NCI-H524 (cell line): ENCODE results near the gene VMAC.
A peak's percentile ranks its signal among the peaks of the same experiment; 100 is the strongest.

Source experiments
- DNase-seq, 2 experiments: peaks; one replicate each; lab custom pipeline; 2025; lab: John Stamatoyannopoulos, UW

Gene VMAC

DNA sequence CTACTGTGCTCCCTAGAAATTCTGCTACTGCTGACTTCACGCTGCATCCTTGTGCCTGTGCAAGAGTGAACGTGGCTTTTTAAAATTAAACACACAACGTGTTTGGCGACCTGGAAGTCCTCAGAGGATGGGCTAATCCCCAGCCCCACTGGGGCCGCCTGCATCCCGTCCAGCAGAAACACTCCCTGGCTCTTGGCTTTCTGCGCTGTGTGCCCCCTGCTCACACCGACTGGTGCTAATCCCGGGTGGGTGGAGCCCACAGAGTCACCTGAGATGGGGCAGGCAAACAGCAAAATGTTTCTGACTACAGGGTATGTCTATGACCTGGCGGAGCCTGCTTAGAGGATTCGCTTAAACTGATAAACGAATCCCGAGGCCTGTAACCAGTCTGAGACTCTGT, 24.5 kb downstream of the VMAC start:
- DNase-seq = no peak

DNA sequence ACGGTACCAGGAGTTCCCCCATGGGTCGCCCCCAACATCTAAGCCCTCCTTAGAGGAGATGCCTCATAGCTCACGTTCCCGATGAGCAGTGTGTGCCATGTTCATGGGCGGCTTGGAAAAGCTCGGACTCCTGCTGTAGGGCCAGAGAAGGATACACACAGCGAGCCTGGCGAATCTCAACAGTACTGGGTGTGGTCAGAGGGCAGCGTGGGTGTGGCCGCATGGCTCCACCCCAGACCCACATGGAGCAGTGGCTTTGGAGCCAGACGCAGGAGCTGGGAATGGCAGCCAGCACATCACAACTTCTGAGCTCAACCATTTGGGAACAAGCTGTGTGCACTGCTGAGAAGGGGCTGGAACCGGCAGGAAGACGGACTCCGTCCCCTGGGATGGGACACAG, 25.0 kb downstream of the VMAC start:
- no peak for DNase-seq

DNA sequence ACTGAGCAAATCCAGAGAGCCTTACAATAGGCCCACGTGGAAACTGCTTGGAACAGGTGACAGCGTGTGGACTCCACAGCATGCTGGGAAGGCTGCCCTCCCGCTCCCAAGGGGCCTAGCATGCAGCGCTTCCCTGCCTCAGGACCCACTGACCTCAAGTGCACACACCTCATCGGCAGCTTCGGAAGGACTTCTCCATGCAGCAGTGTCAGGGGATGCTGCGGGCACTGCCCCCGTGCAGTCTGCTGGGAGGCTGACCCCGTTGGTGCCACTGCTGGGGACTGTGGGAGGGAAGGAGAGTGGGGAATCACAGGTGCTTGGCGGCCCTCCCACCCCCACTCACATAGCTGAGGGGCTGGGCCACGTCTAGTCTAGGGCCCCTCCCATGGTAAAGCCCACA, 26.6 kb downstream of the VMAC start:
- DNase-seq = no peak

DNA sequence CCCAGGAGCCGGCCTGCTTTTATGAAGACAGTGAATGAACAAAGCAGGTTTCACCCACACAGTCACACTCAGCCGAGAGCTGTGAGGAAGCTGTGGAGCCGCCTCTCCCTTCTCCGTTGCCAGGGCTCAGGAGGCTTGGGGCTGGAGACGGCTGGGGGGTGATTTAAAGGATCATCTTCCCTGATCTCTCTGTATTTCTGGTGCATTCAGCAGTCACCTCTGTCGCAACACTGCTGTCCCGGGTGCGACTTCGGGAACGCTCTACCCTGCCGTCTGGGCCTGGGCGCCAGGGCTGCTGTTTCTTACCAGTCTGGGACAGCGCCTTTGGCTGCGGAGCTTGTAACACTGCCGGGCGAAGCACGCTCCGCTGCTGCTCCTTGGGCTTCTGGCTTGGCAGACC, 27.5 kb downstream of the VMAC start:
- no peak for DNase-seq

DNA sequence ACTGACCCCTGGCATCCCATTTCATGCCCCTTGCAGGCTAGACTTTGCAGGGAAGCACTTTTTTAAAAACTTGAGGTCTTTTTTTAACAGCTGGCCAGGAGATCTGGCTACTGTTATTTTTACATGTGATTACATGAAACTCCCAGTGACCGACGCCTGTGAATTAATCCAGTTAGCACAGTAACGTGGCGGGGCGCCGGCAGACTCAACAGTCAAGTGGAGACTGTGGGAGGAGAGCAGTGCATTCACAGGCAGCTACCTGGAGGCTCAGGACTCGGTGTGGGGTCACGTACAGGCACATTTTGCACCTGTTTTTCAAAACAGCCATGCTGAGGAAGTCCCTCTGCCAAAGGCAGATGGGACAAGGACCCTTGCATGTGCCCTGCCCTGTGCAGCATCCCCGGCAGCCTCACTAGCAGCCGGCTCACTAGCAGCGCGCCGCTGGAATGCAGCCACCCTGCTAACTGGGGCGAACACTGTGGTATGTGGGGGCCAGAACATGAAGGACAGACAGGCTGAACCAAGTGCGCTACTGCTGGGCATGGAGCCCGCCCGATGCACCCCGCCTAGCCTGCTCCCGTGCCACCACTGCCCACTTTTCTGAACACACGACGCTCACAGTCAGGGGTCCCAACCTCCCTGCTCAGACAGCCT, 28.1 kb downstream of the VMAC start:
- DNase-seq = no peak

DNA sequence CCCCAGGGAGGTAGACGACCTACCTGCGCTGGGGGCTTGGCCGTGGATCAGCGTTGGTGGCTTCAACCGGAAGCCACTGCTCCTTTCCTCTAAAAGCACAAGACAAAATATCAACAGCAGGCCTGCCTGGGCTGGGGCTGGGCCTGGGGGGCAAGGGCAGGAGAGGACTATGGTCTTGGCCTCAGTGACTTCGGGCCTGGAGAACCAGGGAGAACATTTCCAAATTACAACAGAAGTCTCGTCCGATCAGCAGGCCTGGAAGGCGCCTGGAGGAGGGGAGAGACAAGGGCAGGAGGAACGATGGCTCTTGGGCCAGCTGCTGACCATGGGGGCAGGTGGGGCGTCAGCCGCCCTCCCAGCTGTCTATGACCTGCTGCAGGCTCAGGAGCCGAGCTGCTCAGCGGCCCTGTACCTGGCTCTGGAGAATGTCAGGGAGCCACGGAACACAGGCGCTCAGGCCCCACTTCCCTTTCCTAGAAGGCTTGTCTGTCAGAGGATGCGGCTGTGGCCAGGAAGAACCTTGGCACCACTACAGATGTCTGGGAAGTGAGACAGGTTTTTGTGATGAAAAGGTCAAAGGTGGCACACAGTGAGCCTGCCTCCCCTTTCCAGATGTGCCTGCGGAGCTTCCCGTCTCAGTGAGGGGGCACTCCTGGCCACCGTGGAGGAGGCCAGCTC, 28.9 kb downstream of the VMAC start:
- no peak for DNase-seq

DNA sequence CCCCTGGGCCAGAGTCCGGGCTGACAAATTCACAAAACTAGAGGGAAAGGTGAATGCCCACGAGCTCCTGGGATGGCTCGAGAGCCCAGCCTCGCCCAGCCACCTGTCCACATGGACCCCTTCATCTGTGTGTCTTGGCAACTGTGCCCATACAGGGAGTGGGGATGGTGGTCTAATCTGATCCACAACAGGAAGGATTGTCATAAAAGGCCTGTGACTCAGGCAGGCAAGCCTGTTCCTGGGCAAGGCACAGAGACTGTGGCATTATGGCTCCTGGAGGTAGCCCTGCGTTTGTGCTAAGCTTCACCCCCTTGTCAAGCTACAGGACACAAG, 29.4 kb downstream of the VMAC start:
- no peak for DNase-seq

DNA sequence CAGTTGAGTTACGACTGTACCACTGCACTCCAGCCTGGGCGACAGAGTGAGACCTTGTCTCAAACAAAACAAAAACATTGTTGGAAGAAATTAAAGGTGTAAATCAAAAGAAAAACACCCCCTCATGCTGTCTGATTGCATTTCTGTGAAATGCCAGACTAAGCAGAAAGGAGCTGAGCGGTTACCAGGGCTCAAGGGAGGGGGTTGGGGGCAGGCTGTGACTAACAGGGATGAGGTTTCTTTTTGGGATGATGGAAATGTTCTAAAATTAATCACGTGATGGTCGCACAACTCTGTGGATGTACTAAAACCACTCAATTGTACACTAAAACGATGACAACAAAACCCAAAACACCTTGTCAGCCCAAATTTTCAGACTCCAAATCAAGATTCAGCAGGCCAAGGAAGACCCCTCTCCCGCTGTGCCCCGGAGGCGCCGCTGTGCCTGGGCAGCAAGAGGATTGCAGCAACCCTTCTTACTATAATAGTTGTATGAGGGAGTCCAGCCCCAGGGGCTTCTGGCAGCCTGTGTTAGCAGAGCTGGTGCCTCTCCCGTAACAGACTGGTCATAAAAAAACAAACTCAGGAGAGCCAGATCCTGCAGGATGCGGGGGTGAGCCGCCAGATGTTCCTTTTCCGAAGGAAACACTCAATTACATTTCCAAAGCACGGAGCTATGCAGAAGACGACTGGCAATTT, 30.3 kb downstream of the VMAC start:
- peak; percentile 24 to 63 for DNase-seq

DNA sequence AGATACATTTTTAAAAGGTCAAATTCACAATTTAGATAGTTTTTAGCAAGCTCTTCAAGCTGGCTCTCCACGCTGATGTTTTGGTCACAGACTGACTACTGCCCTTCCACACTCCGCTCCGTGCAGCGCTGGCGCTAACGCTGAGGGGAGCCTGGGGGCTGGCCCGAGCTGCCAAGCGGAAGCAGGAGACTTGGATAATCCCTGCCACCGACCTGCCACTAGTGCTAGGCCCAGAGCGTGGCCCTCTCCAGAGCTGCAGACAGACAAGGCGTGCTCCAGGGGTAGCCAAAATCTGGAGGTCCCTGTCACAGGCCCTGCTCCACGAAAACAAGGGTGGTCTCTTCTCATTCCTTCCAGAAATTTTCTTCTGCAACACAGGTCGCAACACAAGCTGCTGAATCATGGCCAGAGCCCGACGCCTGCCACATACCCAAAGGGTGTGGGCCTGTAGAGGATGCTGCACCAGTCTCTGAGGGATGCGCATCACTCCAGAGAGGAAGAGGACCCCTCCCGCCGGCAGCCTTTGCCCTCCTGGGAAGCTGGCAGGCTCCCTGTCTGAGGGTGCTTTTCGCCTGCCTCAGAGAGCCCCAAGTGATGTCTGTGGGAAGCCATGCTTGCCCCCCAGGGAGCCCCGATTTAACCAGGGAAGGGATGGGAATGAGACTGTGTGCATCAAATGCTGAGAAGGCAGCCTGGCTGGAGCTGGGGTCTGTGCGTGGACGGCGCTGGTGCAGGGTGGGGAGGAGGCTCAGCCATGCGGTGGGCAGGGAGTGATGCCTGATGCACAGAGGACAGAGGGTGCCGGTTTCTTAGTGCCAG, 31.0 kb downstream of the VMAC start:
- DNase-seq = peak; percentile 45 to 62

DNA sequence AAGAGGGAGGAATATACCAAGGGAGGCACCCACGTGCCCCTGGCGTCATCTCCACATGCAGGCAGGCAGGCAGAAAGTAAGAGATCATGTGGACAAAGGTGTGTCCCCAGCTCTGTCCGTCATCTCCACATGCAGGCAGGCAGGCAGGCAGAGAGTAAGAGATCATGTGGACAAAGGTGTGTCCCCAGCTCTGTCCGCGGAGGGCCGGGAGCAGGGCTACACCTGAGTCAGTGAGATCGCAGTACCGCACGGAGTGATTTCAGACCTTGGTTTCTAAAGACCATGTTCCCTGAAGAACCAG, 31.6 kb downstream of the VMAC start:
- DNase-seq = no peak

DNA sequence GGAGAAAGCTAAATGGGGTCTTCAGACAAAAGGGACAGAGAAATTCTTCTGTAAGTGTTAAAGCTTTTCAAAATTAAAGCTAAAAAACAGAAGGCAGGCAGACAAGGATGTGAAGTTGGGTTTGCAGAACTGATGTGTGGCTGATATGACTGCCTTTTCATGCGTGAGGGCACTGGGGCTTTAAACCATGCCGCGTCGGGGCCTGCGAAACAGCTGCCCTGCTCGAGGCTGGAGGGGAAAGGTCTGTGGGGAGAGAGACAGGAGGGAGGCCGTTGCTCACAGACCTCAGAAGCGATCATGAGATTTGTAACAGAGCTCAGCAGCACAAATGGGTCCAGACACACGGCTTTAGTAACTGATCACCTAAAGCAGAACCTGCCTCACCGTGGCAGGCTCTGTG, 32.9 kb downstream of the VMAC start:
- no peak for DNase-seq

DNA sequence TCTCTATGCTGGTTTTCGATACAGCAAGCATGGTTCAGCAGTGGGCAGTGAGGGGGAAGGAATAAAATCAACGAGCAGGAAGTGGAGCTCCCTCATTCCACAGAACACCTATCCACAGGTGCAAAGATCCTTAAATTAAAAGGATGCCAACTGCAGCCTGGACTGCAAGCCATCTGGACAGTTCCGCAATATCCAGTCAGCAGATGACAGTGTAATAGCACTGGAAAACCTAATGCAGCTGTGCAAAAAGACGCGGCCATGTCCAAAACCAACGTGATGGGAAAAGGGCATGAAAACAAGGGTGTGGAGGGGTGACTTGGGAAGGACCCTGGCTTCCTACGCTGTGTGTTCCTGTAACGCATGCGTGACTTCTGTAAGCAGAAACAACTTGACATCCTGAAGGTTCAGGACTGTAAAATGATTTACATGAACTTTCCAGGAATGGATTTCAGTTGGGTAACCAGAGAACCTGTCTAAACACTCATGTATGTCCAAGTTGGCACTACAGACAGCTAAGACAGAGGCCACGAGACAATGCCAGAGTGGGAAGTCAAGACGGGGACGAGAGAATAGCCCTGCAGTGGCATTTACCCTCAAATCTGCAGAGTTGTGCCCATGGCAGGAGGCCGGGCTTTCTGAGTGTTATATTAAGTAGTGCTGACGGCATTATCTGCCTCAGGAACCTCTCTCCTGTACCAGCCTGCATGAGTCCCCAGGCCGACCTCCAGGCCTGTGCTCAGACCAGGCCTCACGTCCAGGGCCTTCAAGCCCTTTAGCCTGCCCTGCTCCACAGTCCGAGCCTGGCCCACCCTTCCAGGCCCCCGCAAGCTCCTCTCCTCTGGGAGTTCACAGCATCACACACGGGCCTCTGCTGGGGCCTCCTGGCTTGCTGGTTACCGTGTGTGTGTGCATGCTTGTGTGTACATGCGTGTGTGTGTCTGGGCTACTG, 35.9 kb downstream of the VMAC start:
- no peak for DNase-seq

DNA sequence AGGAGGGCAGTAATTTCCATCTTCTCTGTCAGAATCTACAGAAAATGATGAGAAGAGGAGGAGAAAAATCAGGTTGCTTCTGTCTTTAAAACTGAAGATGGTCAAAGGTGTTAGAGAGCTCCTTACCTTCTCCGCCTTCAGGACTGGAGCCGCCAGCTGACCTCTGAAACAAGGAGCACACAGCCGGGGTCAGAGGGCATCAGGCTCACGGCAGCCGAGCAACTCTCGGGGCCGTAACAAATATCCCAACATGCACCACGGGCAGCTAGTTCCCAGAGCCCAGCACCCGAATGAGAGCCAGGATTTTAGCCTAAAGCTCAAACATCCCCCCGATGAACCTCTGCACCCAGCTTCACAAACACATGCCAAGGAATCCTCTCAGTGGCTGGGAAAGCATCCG, 37.0 kb downstream of the VMAC start:
- no peak for DNase-seq

DNA sequence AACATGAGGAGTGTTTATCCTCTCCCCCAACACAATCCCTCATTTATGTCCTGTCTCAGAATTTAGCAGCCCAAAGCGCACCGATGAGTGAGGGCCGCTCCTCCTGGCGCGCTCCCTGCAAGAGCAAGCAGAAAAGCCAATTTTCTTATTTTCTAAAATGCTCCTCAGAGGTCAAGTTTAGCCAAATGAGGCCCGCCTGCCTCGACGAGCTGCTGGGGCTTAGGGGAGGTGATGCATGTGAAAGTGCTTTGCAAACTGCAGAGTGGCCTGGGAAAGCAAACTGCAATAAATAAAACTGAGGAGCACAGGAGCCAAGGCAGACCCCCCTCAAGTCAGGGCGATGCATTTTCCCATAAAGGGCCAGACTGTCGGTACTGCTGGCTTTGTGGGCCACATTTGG, 38.4 kb downstream of the VMAC start:
- no peak for DNase-seq

DNA sequence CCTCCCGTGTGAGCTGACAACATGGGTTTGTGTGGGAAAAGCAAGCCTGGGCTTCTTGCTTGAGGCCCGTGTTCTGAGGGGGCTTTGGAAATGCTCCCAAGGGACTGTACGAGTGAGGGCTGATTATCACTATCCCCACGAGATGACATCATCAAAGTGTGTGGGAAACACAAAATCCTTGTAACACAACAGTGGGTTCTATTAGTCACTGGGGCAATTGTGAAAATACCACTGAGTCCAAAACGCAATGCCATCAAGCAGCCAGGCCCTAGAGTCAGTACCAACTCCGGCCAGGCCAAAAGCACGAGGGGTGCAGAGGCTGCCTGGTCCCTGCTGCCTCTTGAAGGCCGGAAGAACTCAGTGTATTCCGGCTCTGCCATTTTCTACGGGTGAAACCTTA, 39.0 kb downstream of the VMAC start:
- DNase-seq = no peak

DNA sequence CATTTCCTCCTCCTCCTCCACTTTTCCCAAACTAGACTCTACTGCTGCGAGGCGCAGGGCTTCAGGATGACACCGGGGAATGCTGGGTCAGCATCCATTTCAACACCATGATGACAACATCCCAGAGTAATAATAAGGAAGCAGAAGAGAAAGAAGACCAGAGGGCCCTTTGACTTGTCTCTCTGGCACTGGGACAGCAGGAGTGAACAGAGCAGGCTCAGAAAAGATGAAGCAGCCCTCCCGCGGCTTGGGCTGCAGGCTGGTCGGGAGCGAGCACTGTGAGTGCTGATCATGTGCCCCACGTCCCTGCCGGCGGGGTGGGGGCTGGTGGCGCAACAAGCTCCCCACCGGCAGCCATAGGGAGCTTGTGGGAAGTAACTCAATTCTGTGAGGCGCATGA, 42.8 kb downstream of the VMAC start:
- no peak for DNase-seq

DNA sequence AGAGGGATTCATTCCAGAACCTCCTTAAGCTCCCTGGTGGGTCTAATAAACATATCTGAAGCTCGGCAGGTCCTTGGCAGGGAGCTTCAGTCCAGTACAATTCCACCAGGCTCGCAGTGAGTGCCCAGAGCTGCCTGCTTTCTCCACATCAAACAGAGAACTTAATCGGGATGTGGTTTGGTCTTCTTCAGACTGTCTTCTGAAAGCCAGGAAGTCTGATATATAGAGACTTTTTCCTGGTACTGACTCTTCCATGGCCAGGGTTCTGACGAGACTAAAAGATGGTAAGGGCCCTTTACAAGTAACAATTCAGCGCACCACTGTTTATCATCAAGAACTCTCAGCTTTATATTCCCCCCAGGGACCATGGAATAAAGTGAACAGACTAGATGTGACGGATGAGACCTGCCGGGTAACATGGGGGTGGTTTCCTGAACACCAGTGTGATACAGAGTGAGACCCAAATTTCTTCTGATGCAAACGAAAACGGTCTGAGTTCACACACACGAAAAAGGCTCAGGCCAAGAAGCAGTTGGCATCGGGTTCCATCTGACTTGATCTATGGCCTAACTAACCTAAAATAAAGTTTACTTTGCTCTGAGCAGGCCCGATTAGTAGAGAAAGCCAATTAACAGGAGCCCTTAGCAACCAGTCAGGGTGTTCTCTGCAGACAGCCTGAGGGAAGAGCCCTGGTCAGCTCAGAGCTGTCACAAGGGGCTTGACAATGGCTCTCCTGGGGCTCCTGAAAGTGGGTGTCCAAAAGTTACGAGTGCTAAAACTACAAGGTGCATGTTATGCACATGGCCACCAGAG, 44.3 kb downstream of the VMAC start:
- no peak for DNase-seq

DNA sequence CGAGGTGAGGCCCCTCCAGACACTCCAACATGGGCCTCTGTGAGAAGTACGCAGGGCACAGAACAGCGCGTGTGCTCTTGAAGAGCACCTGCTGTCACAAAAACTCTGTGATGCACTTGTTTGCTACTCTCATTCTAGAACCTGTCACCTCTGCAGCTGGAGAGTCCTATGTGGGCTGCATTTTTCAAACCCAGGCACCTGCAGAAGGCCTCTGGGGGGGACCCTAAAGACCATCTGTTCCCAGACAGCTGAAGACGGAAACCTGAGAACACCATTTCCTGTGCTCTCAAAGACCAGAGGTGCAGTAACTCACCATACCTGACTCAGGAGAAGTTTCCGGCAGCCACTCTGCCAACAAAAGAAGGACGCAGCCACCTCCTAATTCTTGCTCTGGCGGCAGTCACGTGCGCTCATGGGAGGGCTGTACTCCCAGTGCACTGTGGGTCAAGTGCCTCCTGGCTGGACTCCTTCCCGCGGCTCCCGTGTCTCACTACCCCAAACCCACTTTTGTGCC, 45.2 kb downstream of the VMAC start:
- peak; percentile 51 to 83 for DNase-seq

DNA sequence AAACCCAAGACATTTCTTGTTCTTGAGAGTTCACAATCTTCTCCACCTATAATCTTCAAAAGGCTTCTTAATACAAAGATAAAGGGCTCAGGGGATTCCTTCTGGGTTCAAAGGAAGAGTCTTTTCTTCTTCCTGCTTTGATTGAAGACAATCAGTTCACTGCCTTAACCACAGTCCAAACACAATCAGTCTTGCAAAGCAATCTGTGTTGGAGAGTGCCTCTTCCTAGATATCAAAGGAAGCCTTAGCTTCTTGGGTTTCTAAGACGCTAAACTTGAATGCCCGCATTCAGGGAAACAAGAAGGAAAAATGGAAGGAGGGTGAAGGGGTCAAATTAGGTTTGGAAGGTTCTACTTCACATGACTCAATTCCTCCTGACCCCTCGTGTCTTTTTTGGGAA, 46.1 kb downstream of the VMAC start:
- DNase-seq = no peak

DNA sequence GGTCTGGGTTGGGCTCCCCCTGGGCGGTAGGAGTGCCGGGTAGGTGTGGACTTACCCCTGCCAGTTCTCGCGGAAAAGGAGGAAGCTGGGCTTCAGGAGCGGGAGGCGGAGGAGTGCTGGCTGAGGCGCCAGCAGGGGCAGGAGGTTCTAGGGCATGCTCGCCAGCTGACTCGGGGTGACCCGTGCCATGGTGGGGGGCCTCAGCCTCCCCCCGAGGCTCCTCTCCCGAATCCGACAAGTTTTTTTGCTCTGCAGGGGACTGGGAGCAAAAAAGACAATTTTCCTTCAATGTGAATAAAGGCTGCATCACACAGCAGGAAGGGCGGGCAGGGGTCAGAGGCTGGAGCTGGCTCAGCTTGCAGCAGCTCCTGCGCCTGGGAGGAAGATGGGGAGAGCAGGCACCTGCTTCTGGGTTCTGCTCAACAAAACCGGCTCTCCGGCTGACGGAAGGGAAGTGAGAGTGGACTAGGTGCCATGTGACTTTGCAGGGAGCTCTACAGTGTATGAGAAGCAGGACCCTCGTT, 46.7 kb downstream of the VMAC start:
- no peak for DNase-seq
